ENCODE data around the gene CYSTM1. TPM values are rescaled to one million over a fixed set of nuclear protein-coding genes. Genes with fewer than 3 reads are reported as not detected.

Gene CYSTM1
- total RNA-seq, 1 experiment from 2014 or later, result 43.3 TPM

DNA sequence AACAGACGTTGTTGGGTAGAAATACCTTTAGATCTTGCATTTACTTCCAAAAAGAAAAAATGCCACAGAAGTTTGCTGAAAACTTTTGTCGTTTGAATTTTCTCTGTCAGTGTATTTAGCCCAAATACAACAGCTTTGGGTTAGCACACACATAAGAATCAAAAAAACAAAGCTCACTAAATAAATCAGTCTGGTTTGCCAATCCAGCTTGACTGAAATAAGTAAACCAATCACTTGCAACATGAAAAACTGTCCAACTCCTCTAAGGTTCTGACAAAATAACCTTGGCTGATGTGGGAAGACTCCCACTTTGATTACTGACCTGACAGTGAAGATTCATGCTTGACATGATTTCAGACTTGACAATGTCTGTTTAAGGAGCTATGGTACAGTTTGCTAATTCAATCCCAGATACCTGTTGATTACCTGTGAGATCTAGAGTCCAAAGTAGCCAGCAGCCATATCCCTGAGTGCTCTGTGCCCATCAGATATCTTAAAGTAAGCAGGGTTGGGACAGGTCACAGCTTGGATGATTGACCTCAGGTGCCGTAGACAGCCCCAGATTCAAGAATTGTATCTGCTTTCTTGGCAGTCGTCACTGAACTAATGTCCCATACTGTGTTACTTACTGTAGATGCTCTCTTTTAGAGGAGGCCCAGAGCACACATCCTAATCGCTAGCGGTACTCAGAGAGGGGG lies 48.5 kb upstream of the CYSTM1 start:
- Histone ChIP-seq H3F3A (ENCODE audit: low read length, unreplicated experiment) (no peaks in the 10 kb centered on the region), H3K4me3 (ENCODE audit: low read length) (no peak overlapping the region), H3K27ac (ENCODE audit: low read length) (no peak overlapping the region), H3K9ac (ENCODE audit: low read length) (no peak overlapping the region), H4K20me1 (ENCODE audit: low read length) (no peaks in the 10 kb centered on the region), H3K9me3 (ENCODE audit: low read length) (no peaks in the 10 kb centered on the region), H3K4me2 (ENCODE audit: low read length) (no peak overlapping the region), H3K79me2 (ENCODE audit: low read length) (peaks cover 12% of the 10 kb centered on the region; the same call in 1 of the 2 replicates), H3K4me1 (ENCODE audit: insufficient read depth, low read length) (peaks cover 11% of the 10 kb centered on the region), H2AFZ (ENCODE audit: low read length) (no peak overlapping the region), H3K36me3 (ENCODE audit: low read depth, low read length) (no peaks in the 10 kb centered on the region), H3K9me2 (replicated peaks; ENCODE audit: low read length) (no peaks in the 10 kb centered on the region), H3K27me3 (ENCODE audit: low read length) (no peaks in the 10 kb centered on the region)
- POLR2A ChIA-PET (ENCODE audit: unreplicated experiment), result no interaction called here
- intact Hi-C loops (cut with micrococcal nuclease), result no loop called here
- ATAC-seq (no peak), DNase-seq (no peak)
- CTCF ChIA-PET, result interaction anchor here (0.5 kb wide), 1 partner anchor 19 kb away, joined by 3 read pairs; no protein-coding TSS in a partner anchor
- TF ChIP-seq EZH2phosphoT487 (IDR thresholded peaks at IDR 0.05; ENCODE audit: borderline replicate concordance, low read length), result no peak
- no peak for TF ChIP-seq CTCF (conservative IDR thresholded peaks at IDR 0.05; ENCODE audit: low read depth, low read length)
- no peak for TF ChIP-seq EZH2 (IDR thresholded peaks at IDR 0.05; ENCODE audit: low read length, unreplicated experiment)
- BruUV-seq (replicated peaks), result no TSS peak

DNA sequence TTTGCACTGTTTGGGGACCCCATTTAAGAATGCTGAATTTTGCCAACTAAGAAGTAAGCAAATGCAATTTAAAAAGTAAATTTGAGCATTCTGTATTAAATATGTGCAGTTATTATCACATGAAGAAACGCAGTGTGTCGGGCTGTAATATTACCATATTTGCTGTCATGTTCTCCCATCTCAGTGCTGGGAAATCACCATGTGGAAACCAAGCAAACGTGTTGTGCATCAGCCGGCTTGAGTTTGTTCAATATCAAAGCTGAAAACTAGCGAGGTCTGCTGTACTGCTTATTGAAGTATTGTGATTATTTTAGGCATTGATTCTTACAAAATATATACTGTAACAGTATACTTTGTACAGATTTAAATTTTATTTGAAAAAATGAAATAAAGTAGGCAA lies 46.6 kb upstream of the CYSTM1 start:
- TF ChIP-seq EZH2 (IDR thresholded peaks at IDR 0.05; ENCODE audit: low read length, unreplicated experiment) (no peak), CTCF (conservative IDR thresholded peaks at IDR 0.05; ENCODE audit: low read depth, low read length) (no peak), EZH2phosphoT487 (IDR thresholded peaks at IDR 0.05; ENCODE audit: borderline replicate concordance, low read length) (no peak)
- Histone ChIP-seq H3K4me1 (ENCODE audit: insufficient read depth, low read length) (peaks cover 17% of the 10 kb centered on the region), H3K9me3 (ENCODE audit: low read length) (no peaks in the 10 kb centered on the region), H2AFZ (ENCODE audit: low read length) (no peak overlapping the region), H3F3A (ENCODE audit: low read length, unreplicated experiment) (no peaks in the 10 kb centered on the region), H3K9me2 (replicated peaks; ENCODE audit: low read length) (no peaks in the 10 kb centered on the region), H3K4me3 (ENCODE audit: low read length) (no peak overlapping the region), H3K27me3 (ENCODE audit: low read length) (no peaks in the 10 kb centered on the region), H3K36me3 (ENCODE audit: low read depth, low read length) (no peaks in the 10 kb centered on the region), H4K20me1 (ENCODE audit: low read length) (no peaks in the 10 kb centered on the region), H3K79me2 (ENCODE audit: low read length) (peaks cover 12% of the 10 kb centered on the region; the same call in 1 of the 2 replicates), H3K4me2 (ENCODE audit: low read length) (no peak overlapping the region), H3K9ac (ENCODE audit: low read length) (no peak overlapping the region), H3K27ac (ENCODE audit: low read length) (no peak overlapping the region)
- ATAC-seq (no peak), DNase-seq (no peak)
- CTCF ChIA-PET, result interaction anchor here (0.6 kb wide), 1 partner anchor 64 kb away, joined by 3 read pairs; no protein-coding TSS in a partner anchor
- intact Hi-C loops (cut with micrococcal nuclease), result no loop called here
- no TSS peak for BruUV-seq (replicated peaks)
- POLR2A ChIA-PET (ENCODE audit: unreplicated experiment), result no interaction called here
